ENCODE data around the gene MS4A4A. TPM values are rescaled to one million over a fixed set of nuclear protein-coding genes. Genes with fewer than 3 reads are reported as not detected.

The MS4A4A gene
- total and polyA plus RNA-seq, 12 donors: 2.2 to 31.6 (median 9.1) TPM

- H3K9me3 ChIP-seq: peaks cover 0 to 15% (median 0%) of the 10 kb centered on the region in 11 donors
- ATAC-seq (peak in 4 of 8 donors; percentile 33 to 83 (median 55)), DNase-seq (no peak)
- no peaks in the 10 kb centered on the region for H3K36me3 ChIP-seq
- peaks cover 0 to 27% (median 0%) of the 10 kb centered on the region in 9 donors for H3K4me1 ChIP-seq
- H3K27ac ChIP-seq: peak overlapping the region in 1 of 10 donors; percentile 51
- peaks cover 0 to 7% (median 0%) of the 10 kb centered on the region in 7 donors for H3K27me3 ChIP-seq
- intact Hi-C loops (cut with DNase I): loop anchor here in 4 of 10 donors (5.0 kb wide), 1 partner anchor 430 kb away; no protein-coding TSS in a partner anchor
- 54 to 79% methylated on average over 2 of the region's 2 CpGs for WGBS, 2 donors
- no peak for TF ChIP-seq CTCF (IDR thresholded peaks at IDR 0.05)
- H3K4me3 ChIP-seq: no peak overlapping the region
Measured at GRCh38 chr11:60252213-60253108, 28.0 kb upstream of the MS4A4A start.

GRCh38 chr11:60257956-60258722 is 22.3 kb upstream of the MS4A4A start:
- Histone ChIP-seq H3K27ac (no peak overlapping the region), H3K36me3 (no peaks in the 10 kb centered on the region), H3K9me3 (peaks cover 0 to 19% (median 0%) of the 10 kb centered on the region in 11 donors), H3K4me3 (no peak overlapping the region), H3K4me1 (peaks cover 0 to 6% (median 0%) of the 10 kb centered on the region in 9 donors), H3K27me3 (peaks cover 0 to 7% (median 0%) of the 10 kb centered on the region in 7 donors)
- 78 to 83% methylated on average over 4 of the region's 4 CpGs for WGBS, 2 donors
- TF ChIP-seq CTCF (IDR thresholded peaks at IDR 0.05): no peak
- intact Hi-C loops (cut with DNase I): no loop called here
- no peak for DNase-seq
- no peak for ATAC-seq

- 74 to 83% methylated on average over 4 of the region's 4 CpGs for WGBS, 2 donors
- Histone ChIP-seq H3K27me3 (no peaks in the 10 kb centered on the region), H3K27ac (no peak overlapping the region), H3K4me3 (no peak overlapping the region), H3K36me3 (no peaks in the 10 kb centered on the region), H3K9me3 (peaks cover 0 to 13% (median 0%) of the 10 kb centered on the region in 11 donors), H3K4me1 (peaks cover 0 to 9% (median 0%) of the 10 kb centered on the region in 9 donors)
- no peak for DNase-seq
- no peak for ATAC-seq
- intact Hi-C loops (cut with DNase I): loop anchor here in 1 of 10 donors (10.0 kb wide), 1 partner anchor 436 kb away; no protein-coding TSS in a partner anchor
- no peak for TF ChIP-seq CTCF (IDR thresholded peaks at IDR 0.05)
Measured at GRCh38 chr11:60261014-60261413, 19.5 kb upstream of the MS4A4A start.

- intact Hi-C loops (cut with DNase I): loop anchor here in 1 of 10 donors (10.0 kb wide), 1 partner anchor 439 kb away; no protein-coding TSS in a partner anchor
- Histone ChIP-seq H3K36me3 (no peaks in the 10 kb centered on the region), H3K27ac (peak overlapping the region in 1 of 10 donors; percentile 46), H3K9me3 (peaks cover 0 to 13% (median 0%) of the 10 kb centered on the region in 11 donors), H3K4me3 (no peak overlapping the region), H3K4me1 (peaks cover 0 to 9% (median 0%) of the 10 kb centered on the region in 9 donors), H3K27me3 (peaks cover 0 to under 1% (median 0%) of the 10 kb centered on the region in 7 donors)
- ATAC-seq (peak in 2 of 8 donors; percentile 67 to 72), DNase-seq (no peak)
- no peak for TF ChIP-seq CTCF (IDR thresholded peaks at IDR 0.05)
- WGBS, 2 donors: 81 to 84% methylated on average over 4 of the region's 4 CpGs
Measured at GRCh38 chr11:60263402-60263801, 17.1 kb upstream of the MS4A4A start.
